Measurements from ENCODE around the gene FAAP20.

The FAAP20 gene

GRCh38 chr1:2227346-2228156 is 33.0 kb upstream of the FAAP20 start:
- Histone ChIP-seq H3K36me3 (ENCODE audit: insufficient read depth, low read length) (no peaks in the 10 kb centered on the region), H2AFZ (ENCODE audit: low read length) (no peak overlapping the region), H3K9ac (ENCODE audit: low read depth, low read length, poor library complexity, severe bottlenecking) (no peak overlapping the region), H3K9me3 (ENCODE audit: insufficient read depth, low read depth, low read length) (no peaks in the 10 kb centered on the region), H3K79me2 (ENCODE audit: insufficient read depth, low read length) (peaks cover 39% of the 10 kb centered on the region), H3K27me3 (ENCODE audit: insufficient read depth, low read length, poor library complexity, severe bottlenecking) (no peaks in the 10 kb centered on the region), H3K4me3 (ENCODE audit: low read length, poor library complexity, severe bottlenecking) (peak overlapping the region; percentile 58), H3K4me2 (ENCODE audit: low read depth, low read length, poor library complexity, severe bottlenecking) (no peak overlapping the region), H3K9me2 (replicated peaks; ENCODE audit: low read depth, low read length) (no peaks in the 10 kb centered on the region), H3K4me1 (ENCODE audit: insufficient read depth, low read length, poor library complexity, severe bottlenecking) (peaks cover 29% of the 10 kb centered on the region), H3F3A (ENCODE audit: low read depth) (no peaks in the 10 kb centered on the region), H4K20me1 (ENCODE audit: insufficient read depth, low read length, poor library complexity, severe bottlenecking) (peaks cover 33% of the 10 kb centered on the region)
- TF ChIP-seq EZH2phosphoT487 (IDR thresholded peaks at IDR 0.05; ENCODE audit: borderline replicate concordance) (no peak), CTCF (conservative IDR thresholded peaks at IDR 0.05; ENCODE audit: low read length) (no peak)

GRCh38 chr1:2226525-2227345 is 32.2 kb upstream of the FAAP20 start:
- peaks cover 26% of the 10 kb centered on the region for H4K20me1 ChIP-seq (ENCODE audit: insufficient read depth, low read length, poor library complexity, severe bottlenecking)
- no peak overlapping the region for H3K4me2 ChIP-seq (ENCODE audit: low read depth, low read length, poor library complexity, severe bottlenecking)
- TF ChIP-seq EZH2phosphoT487 (IDR thresholded peaks at IDR 0.05; ENCODE audit: borderline replicate concordance) (no peak), CTCF (conservative IDR thresholded peaks at IDR 0.05; ENCODE audit: low read length) (no peak)
- H2AFZ ChIP-seq (ENCODE audit: low read length), result no peak overlapping the region
- H3K79me2 ChIP-seq (ENCODE audit: insufficient read depth, low read length), result peaks cover 31% of the 10 kb centered on the region
- H3K9me3 ChIP-seq (ENCODE audit: insufficient read depth, low read depth, low read length), result no peaks in the 10 kb centered on the region
- H3K4me3 ChIP-seq (ENCODE audit: low read length, poor library complexity, severe bottlenecking), result no peak overlapping the region
- H3K9me2 ChIP-seq (replicated peaks; ENCODE audit: low read depth, low read length), result no peaks in the 10 kb centered on the region
- no peaks in the 10 kb centered on the region for H3K27me3 ChIP-seq (ENCODE audit: insufficient read depth, low read length, poor library complexity, severe bottlenecking)
- peaks cover 22% of the 10 kb centered on the region for H3K4me1 ChIP-seq (ENCODE audit: insufficient read depth, low read length, poor library complexity, severe bottlenecking)
- H3K36me3 ChIP-seq (ENCODE audit: insufficient read depth, low read length), result no peaks in the 10 kb centered on the region
- no peak overlapping the region for H3K9ac ChIP-seq (ENCODE audit: low read depth, low read length, poor library complexity, severe bottlenecking)
- no peaks in the 10 kb centered on the region for H3F3A ChIP-seq (ENCODE audit: low read depth)

GRCh38 chr1:2224631-2225428 is 30.3 kb upstream of the FAAP20 start:
- TF ChIP-seq EZH2phosphoT487 (IDR thresholded peaks at IDR 0.05; ENCODE audit: borderline replicate concordance) (no peak), CTCF (conservative IDR thresholded peaks at IDR 0.05; ENCODE audit: low read length) (no peak)
- peaks cover 6% of the 10 kb centered on the region for H3K4me1 ChIP-seq (ENCODE audit: insufficient read depth, low read length, poor library complexity, severe bottlenecking)
- no peak overlapping the region for H3K9ac ChIP-seq (ENCODE audit: low read depth, low read length, poor library complexity, severe bottlenecking)
- no peak overlapping the region for H3K4me2 ChIP-seq (ENCODE audit: low read depth, low read length, poor library complexity, severe bottlenecking)
- H3K9me3 ChIP-seq (ENCODE audit: insufficient read depth, low read depth, low read length), result no peaks in the 10 kb centered on the region
- H3K27me3 ChIP-seq (ENCODE audit: insufficient read depth, low read length, poor library complexity, severe bottlenecking), result no peaks in the 10 kb centered on the region
- no peaks in the 10 kb centered on the region for H3K36me3 ChIP-seq (ENCODE audit: insufficient read depth, low read length)
- no peaks in the 10 kb centered on the region for H3K9me2 ChIP-seq (replicated peaks; ENCODE audit: low read depth, low read length)
- H2AFZ ChIP-seq (ENCODE audit: low read length), result no peak overlapping the region
- H3K79me2 ChIP-seq (ENCODE audit: insufficient read depth, low read length), result peaks cover 11% of the 10 kb centered on the region
- H4K20me1 ChIP-seq (ENCODE audit: insufficient read depth, low read length, poor library complexity, severe bottlenecking), result peaks cover 6% of the 10 kb centered on the region
- no peak overlapping the region for H3K4me3 ChIP-seq (ENCODE audit: low read length, poor library complexity, severe bottlenecking)
- H3F3A ChIP-seq (ENCODE audit: low read depth), result no peaks in the 10 kb centered on the region

Measured in Loucy (cell line).